ENCODE data around the gene TNRC18.
A peak's percentile ranks its signal among the peaks of the same experiment; 100 is the strongest.
"Not testable (repeated sequence)": the region's sequence is repeated elsewhere in the genome, so short reads cannot be mapped to it uniquely, and the experiment has no call there.

Gene TNRC18

DNA sequence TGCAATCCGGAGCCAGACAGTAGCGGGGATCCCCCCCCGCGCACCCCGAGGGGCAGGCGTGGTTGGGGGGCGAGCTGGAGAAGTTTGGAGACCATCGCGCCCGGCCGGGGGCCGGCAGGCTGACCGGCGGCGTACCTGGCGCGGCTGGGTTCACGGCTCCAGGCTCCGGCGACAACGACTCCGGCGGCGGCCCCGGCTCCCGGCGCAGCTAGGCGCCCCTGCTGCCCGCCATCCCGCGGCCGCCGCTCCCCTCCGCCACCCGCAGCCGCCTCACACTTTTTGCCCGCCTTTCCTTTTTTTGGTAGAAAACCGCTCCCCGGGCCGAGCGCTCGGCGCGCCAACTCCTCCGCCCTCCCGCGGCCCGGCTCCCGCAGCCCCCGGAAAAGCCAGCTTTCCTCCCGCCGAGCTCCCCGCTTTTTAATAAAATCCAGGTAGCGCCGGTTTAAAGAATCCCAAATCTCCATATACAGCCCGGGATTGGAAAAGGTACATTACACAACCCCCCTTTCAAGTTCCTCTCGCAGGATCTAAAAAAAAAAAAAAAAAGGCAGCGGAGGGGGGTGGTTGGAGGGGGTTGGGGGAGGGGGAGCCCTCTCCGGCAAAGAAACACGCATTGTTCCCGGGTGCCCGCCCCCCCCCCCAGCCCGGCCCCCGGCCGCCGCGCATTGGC is at the start of gene TNRC18:
TNRC18 (minus strand) TSS at position 529 of the 670 bp plus-strand sequence. CDS start 2,588 bp downstream, outside the sequence.
- DNase-seq: peak; percentile 78

DNA sequence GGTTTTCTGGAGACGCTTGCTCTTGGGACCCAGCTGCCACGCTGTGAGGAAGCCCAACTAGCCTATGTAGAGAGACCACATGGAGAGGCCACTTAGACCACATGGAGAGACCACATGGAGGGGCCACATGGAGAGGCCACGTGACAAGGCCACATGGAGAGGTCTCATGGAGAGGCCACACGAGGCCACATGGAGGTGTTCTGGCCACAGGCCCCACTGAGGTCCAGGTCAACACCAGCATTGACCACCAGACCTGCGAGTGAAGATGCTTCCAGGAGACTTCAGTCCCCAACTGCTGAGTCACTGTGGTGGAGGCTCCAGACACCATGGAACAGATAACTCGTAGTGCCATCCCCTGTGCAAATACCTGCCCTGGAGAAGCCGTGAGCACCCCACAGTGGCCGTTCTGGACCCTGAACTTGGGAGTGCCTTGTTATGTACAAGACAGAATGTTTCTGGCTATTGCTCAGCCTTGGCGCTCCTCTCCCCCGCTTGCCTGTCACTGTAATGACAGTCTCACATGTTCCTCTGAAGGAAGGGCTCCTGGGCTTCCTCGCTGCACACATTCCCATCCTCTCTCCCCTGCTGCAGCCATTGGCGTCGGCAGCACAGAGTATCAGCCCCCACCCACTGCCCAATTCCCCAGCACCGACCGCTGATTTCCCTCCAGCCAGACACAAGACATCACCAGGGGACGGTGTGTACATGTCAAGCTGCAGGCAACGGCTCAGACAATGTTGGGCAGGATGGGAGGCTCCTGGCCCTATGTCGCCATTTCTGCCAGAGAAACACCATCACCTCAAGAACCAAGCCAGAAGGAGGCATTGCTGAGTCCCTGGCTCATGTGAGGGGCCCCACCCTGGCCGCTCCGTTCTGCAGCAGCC is 49.0 kb upstream of the TNRC18 start:
- DNase-seq: no peak

DNA sequence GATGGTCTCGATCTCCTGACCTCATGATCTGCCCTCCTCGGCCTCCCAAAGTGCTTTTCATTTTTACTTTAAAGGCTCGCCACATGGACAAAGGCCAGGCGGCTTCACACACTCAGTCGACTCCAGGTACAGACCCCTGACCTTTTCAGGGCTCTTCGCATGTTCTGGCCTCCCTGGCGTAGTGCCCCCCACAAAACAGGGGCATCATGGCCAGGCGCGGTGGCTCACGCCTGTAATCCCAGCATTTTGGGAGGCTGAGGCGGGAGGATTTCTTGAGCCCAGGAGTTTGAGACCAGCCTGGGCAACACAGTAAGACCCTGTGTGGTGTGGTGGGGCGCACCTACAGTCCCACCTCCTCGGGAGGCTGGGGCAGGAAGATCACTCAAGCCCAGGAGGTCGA is 48.0 kb upstream of the TNRC18 start:
- DNase-seq: not testable (repeated sequence)

DNA sequence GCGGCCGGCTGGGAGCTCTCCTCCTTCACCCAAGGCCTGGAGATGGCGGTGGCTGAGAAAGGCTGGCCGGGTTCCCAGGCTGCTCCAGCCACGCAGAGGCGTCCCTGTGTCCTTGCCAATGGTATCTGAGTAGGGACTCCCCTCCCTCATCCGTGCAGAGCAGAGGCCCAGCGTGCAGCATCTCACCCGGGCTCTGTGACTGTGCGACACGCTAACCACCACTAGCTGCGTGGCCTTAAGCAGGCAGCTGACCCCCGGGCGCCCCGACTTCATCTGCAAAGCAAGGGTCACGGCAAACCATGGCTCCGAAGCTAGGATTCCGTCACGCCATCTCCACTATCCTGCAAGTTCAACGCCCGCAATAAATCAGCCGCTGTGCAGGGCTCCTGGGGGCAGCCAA is 47.2 kb upstream of the TNRC18 start:
- DNase-seq: no peak

DNA sequence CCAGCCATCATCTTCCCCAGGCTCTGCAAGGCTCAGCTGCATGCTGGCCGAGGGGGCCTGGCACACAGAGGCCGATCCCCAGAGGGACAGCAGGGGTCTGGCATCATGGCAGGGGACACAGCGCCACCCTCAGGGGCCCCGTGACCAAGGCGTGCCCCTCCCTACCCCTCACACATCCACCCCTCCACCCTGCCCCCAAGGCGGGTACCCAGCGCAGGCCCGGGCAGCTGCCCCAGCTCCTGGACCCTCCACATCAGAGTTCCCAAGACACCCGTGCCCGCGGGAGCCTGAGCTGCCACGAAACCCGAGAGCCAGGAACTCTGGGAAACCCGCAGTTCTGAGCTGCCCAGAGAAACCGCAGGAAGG is 46.5 kb upstream of the TNRC18 start:
- no peak for DNase-seq

DNA sequence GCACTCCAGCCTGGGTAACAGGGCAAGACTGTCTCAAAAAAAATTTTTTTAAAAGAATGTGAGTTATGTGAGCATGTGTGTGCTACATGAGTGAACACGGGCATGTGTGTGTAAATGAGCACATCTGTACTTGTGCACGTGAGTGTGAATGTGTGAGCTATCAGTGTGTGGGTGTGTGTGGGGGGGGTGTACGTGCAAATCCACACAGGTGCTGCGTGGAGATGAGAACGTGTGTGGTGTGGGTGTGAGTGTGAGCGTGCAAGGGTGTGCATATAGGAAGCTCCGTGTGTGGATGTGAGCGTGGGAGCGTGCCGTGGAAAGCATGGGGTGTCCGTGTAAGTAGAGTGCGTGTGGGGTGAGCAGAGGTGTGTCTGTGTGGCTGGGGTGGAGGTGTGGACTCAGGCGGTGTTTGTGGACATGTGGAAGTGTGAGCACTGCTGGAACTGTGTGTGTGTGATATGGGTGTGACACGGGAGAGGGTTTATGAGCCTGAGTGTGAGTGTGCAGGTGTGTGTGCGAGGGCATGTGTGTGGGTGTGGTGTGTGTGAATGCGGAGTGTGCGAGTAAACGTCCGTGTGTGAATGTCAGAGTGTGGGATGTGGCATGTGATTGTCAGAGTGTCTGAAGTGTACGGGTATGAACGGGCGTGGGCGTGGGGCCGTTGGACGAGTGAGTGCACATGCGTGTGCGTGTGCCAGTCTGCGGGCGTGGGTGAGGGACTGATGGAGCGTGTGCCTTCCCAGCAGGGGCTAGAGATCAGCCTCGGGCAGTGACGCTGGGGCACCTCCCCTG is 45.9 kb upstream of the TNRC18 start:
- no peak for DNase-seq

GRCh38 chr7:5467645-5468044 is 44.0 kb upstream of the TNRC18 start:
- no peak for DNase-seq

DNA sequence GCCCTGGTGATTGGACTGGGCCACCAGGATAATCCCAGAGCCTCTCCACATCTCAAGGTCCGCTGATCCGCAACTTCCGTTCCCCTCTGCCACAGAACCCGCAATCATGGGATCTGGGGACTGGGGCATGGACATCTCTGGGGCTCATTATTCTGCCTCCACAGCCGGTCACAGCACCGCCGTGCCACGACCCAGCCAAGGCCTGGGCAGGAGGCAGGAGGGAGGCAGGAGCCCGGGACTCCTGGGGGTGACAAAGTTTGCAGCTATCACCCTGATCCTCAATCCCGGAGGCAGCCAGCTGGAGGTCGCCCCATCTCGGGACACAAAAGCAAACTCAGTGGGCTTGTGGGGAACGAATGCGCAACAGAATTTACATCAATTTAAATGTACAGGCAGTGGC is 42.9 kb upstream of the TNRC18 start:
- no peak for DNase-seq

- no peak for DNase-seq
Observed at GRCh38 chr7:5463031-5463430, 39.4 kb upstream of the TNRC18 start.

DNA sequence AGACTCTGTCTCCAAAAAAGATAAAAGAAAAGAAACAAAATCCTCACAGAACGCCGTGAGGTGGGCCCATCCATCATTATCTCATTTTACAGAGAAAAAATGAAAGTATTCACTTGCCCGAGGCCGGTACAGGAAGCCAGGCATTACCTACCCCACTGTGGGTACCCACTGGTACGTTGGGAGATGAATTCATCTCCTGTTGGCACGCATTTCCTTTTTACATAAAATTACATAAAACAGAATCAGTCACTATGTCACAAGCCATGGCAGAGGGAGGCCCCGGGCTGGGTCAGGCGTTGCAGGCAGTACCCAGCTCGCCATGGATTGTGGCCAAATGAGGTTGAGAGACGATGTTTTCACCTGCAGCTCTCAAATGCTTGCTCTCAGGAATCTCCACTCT is 38.6 kb upstream of the TNRC18 start:
- DNase-seq: no peak

- no peak for DNase-seq
Observed at GRCh38 chr7:5458921-5459480, 35.4 kb upstream of the TNRC18 start.

DNA sequence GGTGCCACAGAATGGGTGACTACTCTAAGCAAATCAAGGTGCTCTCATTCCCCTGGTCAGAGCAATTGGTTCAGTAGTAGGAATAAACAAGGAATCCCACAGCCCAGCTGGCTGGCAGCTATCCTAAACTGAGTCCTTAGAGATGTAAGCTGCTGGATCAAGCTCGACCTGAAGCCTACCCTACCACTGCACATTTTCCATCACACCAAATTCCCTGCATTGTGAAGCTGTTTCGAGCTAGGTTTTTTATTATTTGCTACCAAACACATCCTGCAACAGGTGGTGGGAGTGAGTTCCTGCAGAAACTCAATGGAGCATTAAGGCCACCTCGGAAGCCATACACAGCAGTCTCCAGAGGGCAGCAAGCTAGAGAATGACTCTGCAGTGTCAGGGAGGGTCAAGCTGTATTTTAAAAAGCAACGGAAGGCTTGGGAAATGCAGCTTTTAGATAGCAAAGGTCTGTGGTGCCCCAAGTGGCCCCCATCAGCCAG is 33.7 kb upstream of the TNRC18 start:
- DNase-seq: no peak

DNA sequence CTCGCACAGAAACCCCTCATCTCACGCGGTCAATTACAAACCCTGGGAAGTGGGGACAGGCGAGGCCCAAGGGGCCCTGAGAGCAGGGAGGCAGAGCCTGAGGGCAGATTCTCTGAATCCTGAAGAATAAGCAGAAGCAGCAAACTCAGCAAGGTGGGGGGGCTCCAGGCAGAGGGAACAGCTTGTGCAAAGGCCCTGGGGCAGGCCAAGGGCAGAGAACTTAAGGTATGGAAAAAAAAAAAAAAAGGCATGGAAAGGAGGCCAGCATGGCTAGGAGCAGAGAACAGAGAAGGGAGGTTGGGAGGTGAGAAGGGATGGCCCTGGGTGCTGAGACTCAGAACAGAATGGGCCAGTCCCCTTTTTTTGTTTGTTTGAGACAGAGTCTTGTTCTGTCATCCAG is 32.8 kb upstream of the TNRC18 start:
- DNase-seq: no peak

DNA sequence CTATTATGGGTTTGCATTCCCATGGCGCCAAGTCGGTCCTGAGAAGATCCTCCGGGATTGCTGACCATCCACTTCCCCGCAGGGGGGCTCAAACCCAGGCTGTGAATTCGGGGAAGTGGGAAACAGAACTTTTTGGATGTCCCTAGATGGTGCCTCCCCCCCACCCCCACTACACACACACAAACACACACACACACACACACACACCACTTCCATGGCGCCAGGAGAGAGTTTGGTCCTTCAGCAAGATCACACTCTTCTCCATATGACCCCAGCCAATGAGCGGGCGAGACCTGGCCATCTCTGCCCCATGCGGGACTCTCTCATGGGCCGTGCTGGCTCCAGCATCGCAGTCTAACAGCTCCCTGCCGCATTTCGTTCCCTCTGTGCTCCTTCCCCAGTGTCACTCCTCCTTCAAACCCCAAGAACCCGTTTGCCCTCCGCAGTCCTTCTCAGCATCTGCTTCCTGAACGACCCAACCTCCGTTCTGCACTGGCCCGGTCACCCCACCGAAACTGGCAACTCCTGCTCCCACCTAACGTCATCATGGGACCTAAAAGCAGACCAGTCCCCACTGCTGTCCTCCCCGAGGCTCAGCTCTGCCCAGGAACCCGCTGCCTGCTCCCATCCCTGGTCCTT is 32.1 kb upstream of the TNRC18 start:
- no peak for DNase-seq

DNA sequence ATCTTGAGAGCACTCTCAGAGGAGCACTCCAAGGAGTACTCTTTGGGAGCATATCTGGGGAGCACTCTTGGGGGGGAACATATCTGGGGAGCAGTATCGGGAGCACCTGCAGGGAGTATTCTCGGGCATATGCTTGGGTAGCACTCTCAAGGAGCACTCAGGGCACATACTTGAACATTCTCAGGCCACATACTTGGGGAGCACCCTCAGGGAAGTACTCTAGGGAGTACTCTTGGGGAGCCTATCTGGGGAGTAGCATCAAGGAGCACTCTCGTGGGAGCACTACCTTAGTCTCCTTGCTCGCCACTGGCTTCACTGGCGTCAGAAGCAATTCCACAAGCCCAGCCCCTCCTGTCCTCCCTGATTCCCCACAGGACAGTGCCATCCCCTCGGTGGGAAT is 31.5 kb upstream of the TNRC18 start:
- DNase-seq: no peak

DNA sequence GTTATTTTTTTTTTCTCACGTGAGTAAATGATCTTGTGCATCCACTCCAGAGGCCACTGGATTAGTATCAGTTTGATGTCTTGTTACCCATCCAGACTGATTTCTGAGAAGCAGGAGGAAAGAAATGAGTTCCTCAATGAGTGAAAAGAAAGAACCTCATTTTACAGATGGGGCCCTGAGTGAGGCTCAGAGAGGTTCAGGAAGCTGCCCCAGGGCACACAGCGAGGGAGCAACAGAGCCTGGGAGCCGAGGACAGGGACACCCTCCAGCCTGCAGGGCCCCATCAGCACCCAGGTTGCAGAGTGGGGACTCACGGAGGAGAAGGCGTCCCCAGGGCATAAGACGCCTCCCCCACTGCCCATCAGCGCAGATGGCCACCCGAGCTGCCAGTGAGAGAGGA is 30.9 kb upstream of the TNRC18 start:
- no peak for DNase-seq

DNA sequence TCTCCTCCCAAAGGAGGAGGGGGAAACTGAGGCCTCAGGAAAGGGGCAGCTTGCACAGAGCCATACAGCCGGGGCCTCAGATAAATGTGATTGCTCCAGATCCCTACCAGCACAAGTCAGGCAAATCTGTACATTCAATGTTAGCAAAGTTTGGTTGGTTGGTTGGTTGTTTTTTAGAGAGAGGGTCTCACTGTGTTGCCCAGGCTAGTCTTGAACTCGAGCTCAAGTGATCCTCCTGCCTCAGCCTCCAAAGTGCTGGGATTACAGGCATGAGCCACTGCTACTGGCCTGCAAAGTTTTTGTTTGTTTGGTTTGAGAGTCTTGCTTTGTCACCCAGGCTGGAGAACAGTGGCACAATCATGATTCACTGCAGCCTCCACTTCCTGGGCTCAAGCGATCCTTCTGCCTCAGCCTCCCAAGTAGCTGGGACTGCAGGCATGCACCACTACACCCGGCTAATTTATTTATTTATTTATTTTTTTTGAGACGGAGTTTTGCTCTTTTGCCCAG is 30.0 kb upstream of the TNRC18 start:
- DNase-seq: no peak

- DNase-seq: no peak
Observed at GRCh38 chr7:5452937-5453540, 29.4 kb upstream of the TNRC18 start.

DNA sequence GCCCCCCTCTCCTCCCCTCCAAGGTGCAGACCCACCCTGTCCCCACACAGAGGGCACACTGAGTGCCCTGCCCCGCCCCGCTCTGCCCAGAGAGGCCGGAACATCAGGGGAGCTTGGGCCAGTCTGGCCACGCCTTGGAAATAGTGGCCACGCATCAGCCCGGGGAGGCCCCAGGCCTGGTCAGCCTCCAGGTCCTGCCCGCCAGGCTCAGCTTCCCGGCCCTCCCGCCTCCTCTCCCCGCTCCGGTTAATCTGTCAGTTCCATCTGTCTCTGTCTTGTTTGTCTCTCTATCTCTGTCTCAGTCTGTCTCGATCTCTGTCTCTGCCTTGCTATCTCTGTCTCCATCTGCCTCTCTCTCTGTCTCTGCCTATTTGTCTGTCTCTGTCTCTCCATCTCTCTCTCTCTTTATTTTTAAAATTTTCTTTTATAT is 28.9 kb upstream of the TNRC18 start:
- DNase-seq: no peak

- DNase-seq: no peak
Observed at GRCh38 chr7:5451391-5451790, 27.8 kb upstream of the TNRC18 start.

DNA sequence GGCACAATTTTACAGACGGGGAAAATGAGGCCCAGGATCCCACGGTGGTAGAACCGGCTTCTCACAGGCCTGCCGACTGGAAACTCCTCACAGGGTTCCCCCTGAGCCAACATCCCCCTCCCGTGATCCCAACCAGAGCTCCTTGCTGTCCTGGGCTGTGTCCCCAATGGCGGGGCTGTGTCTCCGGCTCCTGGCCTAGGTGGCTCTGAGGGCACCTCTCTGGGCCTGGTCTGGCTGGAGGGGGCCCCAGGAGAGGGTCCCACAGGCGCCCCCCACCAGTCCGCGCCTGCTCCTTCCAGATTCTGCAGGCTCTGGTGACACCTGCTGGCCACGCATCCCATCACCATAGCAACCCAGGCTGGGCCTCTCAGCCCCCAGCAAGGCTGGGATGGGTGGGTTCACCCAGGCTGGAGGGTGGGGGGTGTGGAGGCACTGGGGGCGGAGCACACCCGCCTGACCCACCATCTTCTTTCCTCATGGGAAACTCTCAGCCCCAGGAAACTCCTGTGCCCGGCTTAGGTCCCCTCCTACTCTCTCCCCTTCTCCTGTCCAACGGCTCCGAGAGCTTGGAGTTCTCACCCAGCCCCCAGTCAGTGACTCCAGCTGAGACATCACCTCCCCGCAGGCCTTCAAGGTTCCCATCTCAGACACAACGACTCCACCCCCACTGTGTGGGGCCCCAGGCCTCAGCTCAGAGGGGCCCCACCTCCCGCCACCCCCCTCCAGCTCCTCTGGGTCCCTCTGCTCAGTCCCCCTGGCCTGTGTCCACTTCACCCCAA is 27.1 kb upstream of the TNRC18 start:
- DNase-seq: peak; percentile 47

All from RPMI8226 (cell line).